HEK293 (cell line): Measurements from ENCODE around the gene MORF4L1.

Source experiments
- BCL11B ChIP-seq: fragments of 450-650 bp; formaldehyde crosslinking; IDR thresholded peaks from 2 replicates; pipeline ENCODE4 v1.5.1; 2016; ENCODE audit warnings: low read depth, missing biosample characterization, missing genetic modification characterization
- HOXD13 ChIP-seq: sonication (generic); formaldehyde crosslinking; IDR thresholded peaks from 2 replicates; pipeline ENCODE4 v1.8.0; 2022; ENCODE audit warnings: missing genetic modification reagents, borderline replicate concordance
- SETDB1 ChIP-seq: IDR thresholded peaks from one replicate; pipeline ENCODE4 v1.6.1; 2017; ENCODE audit warnings: mild to moderate bottlenecking, low read length, moderate library complexity, mixed read lengths; ENCODE audit not compliant: insufficient read length
- SP7 ChIP-seq: fragments of 450-650 bp; formaldehyde crosslinking; IDR thresholded peaks from 2 replicates; pipeline ENCODE4 v1.5.1; 2016; ENCODE audit warnings: missing biosample characterization, missing genetic modification characterization
- YY1 ChIP-seq: fragments of 450-650 bp; formaldehyde crosslinking; IDR thresholded peaks from 2 replicates; pipeline ENCODE4 v1.5.1; 2018; ENCODE audit warnings: missing biosample characterization, missing genetic modification characterization
- ZBTB17 ChIP-seq: fragments of 450-650 bp; formaldehyde crosslinking; IDR thresholded peaks from 2 replicates; pipeline ENCODE4 v1.5.1; 2016; ENCODE audit warnings: missing biosample characterization, missing genetic modification characterization
- ZFHX2 ChIP-seq: fragments of 450-650 bp; formaldehyde crosslinking; conservative IDR thresholded peaks from 2 replicates; pipeline ENCODE4 v1.5.1; 2016; ENCODE audit warnings: missing biosample characterization, missing genetic modification characterization
- ZFP3 ChIP-seq: fragments of 450-650 bp; formaldehyde crosslinking; IDR thresholded peaks from 2 replicates; pipeline ENCODE4 v1.5.1; 2016; ENCODE audit warnings: low read depth, missing biosample characterization, missing genetic modification characterization
- ZNF2 ChIP-seq: fragments of 450-650 bp; formaldehyde crosslinking; IDR thresholded peaks from 2 replicates; pipeline ENCODE4 v1.5.1; 2016; ENCODE audit warnings: missing biosample characterization, missing genetic modification characterization
- ZNF221 ChIP-seq: fragments of 450-650 bp; formaldehyde crosslinking; IDR thresholded peaks from 2 replicates; pipeline ENCODE4 v1.5.1; 2017; ENCODE audit warnings: missing biosample characterization, missing genetic modification characterization, borderline replicate concordance
- ZNF223 ChIP-seq: fragments of 450-650 bp; formaldehyde crosslinking; IDR thresholded peaks from 2 replicates; pipeline ENCODE4 v1.5.1; 2016; ENCODE audit warnings: missing biosample characterization, missing genetic modification characterization
- ZNF354C ChIP-seq: fragments of 450-650 bp; formaldehyde crosslinking; IDR thresholded peaks from 2 replicates; pipeline ENCODE4 v1.5.1; 2016; ENCODE audit warnings: missing biosample characterization, missing genetic modification characterization, low read depth, borderline replicate concordance
- ZNF473 ChIP-seq: fragments of 450-650 bp; formaldehyde crosslinking; IDR thresholded peaks from 2 replicates; pipeline ENCODE4 v1.5.1; 2017; ENCODE audit warnings: missing biosample characterization, missing genetic modification characterization
- ZNF510 ChIP-seq: fragments of 450-650 bp; formaldehyde crosslinking; IDR thresholded peaks from 2 replicates; pipeline ENCODE4 v1.5.1; 2018; ENCODE audit warnings: mild to moderate bottlenecking, missing genetic modification characterization, missing biosample characterization; ENCODE audit not compliant: insufficient replicate concordance
- ZNF548 ChIP-seq: fragments of 450-650 bp; formaldehyde crosslinking; IDR thresholded peaks from 2 replicates; pipeline ENCODE4 v1.5.1; 2016; ENCODE audit warnings: missing biosample characterization, missing genetic modification characterization
- ZNF560 ChIP-seq: fragments of 450-650 bp; formaldehyde crosslinking; IDR thresholded peaks from 2 replicates; pipeline ENCODE4 v1.5.1; 2017; ENCODE audit warnings: missing biosample characterization, missing genetic modification characterization, borderline replicate concordance
- ZNF561 ChIP-seq: fragments of 450-650 bp; IDR thresholded peaks from 2 replicates; pipeline ENCODE4 v1.5.1; 2018; ENCODE audit warnings: missing biosample characterization, missing genetic modification characterization, borderline replicate concordance
- ZNF660 ChIP-seq: fragments of 450-650 bp; IDR thresholded peaks from 2 replicates; pipeline ENCODE4 v1.5.1; 2018; ENCODE audit warnings: missing biosample characterization, mild to moderate bottlenecking, missing genetic modification characterization
- ZNF707 ChIP-seq: fragments of 450-650 bp; formaldehyde crosslinking; IDR thresholded peaks from 2 replicates; pipeline ENCODE4 v1.5.1; 2016; ENCODE audit warnings: missing biosample characterization, missing genetic modification characterization
- ZNF768 ChIP-seq: fragments of 450-650 bp; formaldehyde crosslinking; IDR thresholded peaks from 2 replicates; pipeline ENCODE4 v1.5.1; 2018; ENCODE audit warnings: missing biosample characterization, mild to moderate bottlenecking, missing genetic modification characterization
- ZNF785 ChIP-seq: fragments of 450-650 bp; formaldehyde crosslinking; IDR thresholded peaks from 2 replicates; pipeline ENCODE4 v1.5.1; 2016; ENCODE audit warnings: missing biosample characterization, missing genetic modification characterization
- ZSCAN16 ChIP-seq: fragments of 450-650 bp; formaldehyde crosslinking; IDR thresholded peaks from 2 replicates; pipeline ENCODE4 v1.5.1; 2016; ENCODE audit warnings: missing biosample characterization, missing genetic modification characterization
- TF ChIP-seq, protein P1 (sequence below): fragments of 450-650 bp; formaldehyde crosslinking; IDR thresholded peaks from 2 replicates; pipeline ENCODE4 v1.5.1; 2016; ENCODE audit warnings: missing biosample characterization, missing genetic modification characterization
- TF ChIP-seq, protein P2 (sequence below): fragments of 450-650 bp; formaldehyde crosslinking; IDR thresholded peaks from 2 replicates; pipeline ENCODE4 v1.5.1; 2017; ENCODE audit warnings: missing biosample characterization, missing genetic modification characterization
- TF ChIP-seq, protein P3 (sequence below): sonication (generic); formaldehyde crosslinking; IDR thresholded peaks from 2 replicates; pipeline ENCODE4 v1.8.1; 2022; ENCODE audit warnings: mild to moderate bottlenecking, moderate library complexity, missing genetic modification reagents
- TF ChIP-seq, protein P4 (sequence below): fragments of 450-650 bp; formaldehyde crosslinking; IDR thresholded peaks from 2 replicates; pipeline ENCODE4 v1.5.1; 2016; ENCODE audit warnings: missing biosample characterization, missing genetic modification characterization
- TF ChIP-seq, protein P5 (sequence below): fragments of 450-650 bp; formaldehyde crosslinking; IDR thresholded peaks from 2 replicates; pipeline ENCODE4 v1.5.1; 2016; ENCODE audit warnings: missing biosample characterization, missing genetic modification characterization, borderline replicate concordance
- TF ChIP-seq, protein P6 (sequence below): fragments of 450-650 bp; formaldehyde crosslinking; IDR thresholded peaks from 2 replicates; pipeline ENCODE4 v1.5.1; 2016; ENCODE audit warnings: missing biosample characterization, missing genetic modification characterization

The MORF4L1 gene

DNA sequence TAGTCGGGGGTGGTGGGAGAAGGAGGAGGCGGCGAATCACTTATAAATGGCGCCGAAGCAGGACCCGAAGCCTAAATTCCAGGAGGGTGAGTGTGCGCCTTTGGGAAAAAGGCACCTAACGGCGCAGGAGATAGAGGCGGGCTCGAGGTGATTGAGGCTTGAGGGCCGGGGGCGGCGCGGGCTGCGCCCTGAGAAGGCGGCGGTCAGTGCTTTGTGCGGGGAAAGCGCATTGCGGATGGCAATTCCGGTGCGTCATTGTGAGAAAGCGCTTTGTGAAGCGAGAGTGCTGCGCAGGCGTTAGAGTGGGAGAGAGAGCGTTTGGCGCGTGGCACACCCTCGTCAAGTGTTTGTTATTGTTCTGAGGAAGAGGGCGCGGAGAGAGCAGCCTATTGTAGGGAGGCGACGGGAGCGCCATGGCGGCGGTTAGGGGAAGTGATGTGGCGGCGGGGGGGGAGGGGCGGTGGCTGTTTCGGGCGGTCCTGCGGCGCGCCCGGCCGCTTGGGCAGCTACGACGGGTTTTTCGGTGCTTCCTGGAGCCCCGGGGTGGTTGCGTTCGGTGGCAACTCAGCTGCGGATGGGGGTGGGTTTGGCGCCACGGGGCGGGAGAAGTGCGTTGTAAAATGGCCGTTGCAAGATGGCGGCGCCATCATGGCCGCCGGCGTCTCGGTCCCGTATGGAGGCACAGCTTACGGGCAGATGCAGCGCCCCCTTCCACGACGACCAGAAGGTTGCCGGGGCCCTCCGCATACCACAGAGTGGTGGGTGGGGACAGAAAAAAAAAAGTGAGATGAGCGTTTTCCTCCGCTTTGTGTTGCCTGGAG, 492 bp downstream of the MORF4L1 start (continued):
- TF ChIP-seq, protein P1, sequence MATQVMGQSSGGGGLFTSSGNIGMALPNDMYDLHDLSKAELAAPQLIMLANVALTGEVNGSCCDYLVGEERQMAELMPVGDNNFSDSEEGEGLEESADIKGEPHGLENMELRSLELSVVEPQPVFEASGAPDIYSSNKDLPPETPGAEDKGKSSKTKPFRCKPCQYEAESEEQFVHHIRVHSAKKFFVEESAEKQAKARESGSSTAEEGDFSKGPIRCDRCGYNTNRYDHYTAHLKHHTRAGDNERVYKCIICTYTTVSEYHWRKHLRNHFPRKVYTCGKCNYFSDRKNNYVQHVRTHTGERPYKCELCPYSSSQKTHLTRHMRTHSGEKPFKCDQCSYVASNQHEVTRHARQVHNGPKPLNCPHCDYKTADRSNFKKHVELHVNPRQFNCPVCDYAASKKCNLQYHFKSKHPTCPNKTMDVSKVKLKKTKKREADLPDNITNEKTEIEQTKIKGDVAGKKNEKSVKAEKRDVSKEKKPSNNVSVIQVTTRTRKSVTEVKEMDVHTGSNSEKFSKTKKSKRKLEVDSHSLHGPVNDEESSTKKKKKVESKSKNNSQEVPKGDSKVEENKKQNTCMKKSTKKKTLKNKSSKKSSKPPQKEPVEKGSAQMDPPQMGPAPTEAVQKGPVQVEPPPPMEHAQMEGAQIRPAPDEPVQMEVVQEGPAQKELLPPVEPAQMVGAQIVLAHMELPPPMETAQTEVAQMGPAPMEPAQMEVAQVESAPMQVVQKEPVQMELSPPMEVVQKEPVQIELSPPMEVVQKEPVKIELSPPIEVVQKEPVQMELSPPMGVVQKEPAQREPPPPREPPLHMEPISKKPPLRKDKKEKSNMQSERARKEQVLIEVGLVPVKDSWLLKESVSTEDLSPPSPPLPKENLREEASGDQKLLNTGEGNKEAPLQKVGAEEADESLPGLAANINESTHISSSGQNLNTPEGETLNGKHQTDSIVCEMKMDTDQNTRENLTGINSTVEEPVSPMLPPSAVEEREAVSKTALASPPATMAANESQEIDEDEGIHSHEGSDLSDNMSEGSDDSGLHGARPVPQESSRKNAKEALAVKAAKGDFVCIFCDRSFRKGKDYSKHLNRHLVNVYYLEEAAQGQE: no peak
- TF ChIP-seq ZNF354C (tag by site-specific recombination): no peak
- TF ChIP-seq ZNF548: no peak
- TF ChIP-seq, protein P2, sequence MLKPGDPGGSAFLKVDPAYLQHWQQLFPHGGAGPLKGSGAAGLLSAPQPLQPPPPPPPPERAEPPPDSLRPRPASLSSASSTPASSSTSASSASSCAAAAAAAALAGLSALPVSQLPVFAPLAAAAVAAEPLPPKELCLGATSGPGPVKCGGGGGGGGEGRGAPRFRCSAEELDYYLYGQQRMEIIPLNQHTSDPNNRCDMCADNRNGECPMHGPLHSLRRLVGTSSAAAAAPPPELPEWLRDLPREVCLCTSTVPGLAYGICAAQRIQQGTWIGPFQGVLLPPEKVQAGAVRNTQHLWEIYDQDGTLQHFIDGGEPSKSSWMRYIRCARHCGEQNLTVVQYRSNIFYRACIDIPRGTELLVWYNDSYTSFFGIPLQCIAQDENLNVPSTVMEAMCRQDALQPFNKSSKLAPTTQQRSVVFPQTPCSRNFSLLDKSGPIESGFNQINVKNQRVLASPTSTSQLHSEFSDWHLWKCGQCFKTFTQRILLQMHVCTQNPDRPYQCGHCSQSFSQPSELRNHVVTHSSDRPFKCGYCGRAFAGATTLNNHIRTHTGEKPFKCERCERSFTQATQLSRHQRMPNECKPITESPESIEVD (tag by site-specific recombination): no peak; the same call in 1 of the 2 replicates
- peak; percentile 74 for TF ChIP-seq ZNF2 (tag by site-specific recombination)
- no peak for TF ChIP-seq ZSCAN16 (tag by site-specific recombination)
- peak; percentile 90 for TF ChIP-seq ZNF561 (tag by site-specific recombination)
- TF ChIP-seq SETDB1: no peak
- peak; percentile 71; the same call in 1 of the 2 replicates for TF ChIP-seq ZNF221 (tag by site-specific recombination)
- TF ChIP-seq ZNF785 (tag by site-specific recombination): 0 out of 2 replicates have a peak, but pooled peaks have one; percentile 28
- TF ChIP-seq, protein P3, sequence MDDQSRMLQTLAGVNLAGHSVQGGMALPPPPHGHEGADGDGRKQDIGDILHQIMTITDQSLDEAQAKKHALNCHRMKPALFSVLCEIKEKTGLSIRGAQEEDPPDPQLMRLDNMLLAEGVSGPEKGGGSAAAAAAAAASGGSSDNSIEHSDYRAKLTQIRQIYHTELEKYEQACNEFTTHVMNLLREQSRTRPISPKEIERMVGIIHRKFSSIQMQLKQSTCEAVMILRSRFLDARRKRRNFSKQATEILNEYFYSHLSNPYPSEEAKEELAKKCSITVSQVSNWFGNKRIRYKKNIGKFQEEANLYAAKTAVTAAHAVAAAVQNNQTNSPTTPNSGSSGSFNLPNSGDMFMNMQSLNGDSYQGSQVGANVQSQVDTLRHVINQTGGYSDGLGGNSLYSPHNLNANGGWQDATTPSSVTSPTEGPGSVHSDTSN (CRISPR knock-in tag): 0 out of 2 replicates have a peak, but pooled peaks have one; percentile 59
- TF ChIP-seq SP7: peak; percentile 69
- TF ChIP-seq YY1 (tag by site-specific recombination): peak; percentile 99
- no peak for TF ChIP-seq ZNF510 (tag by site-specific recombination)
- peak; percentile 93 for TF ChIP-seq ZFHX2
- TF ChIP-seq ZNF660 (tag by site-specific recombination): peak; percentile 93
- no peak for TF ChIP-seq ZFP3 (tag by site-specific recombination)
- no peak for TF ChIP-seq ZNF223
- TF ChIP-seq BCL11B (tag by site-specific recombination): peak; percentile 41; the same call in 1 of the 2 replicates
- no peak for TF ChIP-seq ZNF473 (tag by site-specific recombination)
- TF ChIP-seq, protein P4, sequence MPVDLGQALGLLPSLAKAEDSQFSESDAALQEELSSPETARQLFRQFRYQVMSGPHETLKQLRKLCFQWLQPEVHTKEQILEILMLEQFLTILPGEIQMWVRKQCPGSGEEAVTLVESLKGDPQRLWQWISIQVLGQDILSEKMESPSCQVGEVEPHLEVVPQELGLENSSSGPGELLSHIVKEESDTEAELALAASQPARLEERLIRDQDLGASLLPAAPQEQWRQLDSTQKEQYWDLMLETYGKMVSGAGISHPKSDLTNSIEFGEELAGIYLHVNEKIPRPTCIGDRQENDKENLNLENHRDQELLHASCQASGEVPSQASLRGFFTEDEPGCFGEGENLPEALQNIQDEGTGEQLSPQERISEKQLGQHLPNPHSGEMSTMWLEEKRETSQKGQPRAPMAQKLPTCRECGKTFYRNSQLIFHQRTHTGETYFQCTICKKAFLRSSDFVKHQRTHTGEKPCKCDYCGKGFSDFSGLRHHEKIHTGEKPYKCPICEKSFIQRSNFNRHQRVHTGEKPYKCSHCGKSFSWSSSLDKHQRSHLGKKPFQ (tag by site-specific recombination): 0 out of 2 replicates have a peak, but pooled peaks have one; percentile 19
- TF ChIP-seq ZNF768: no peak
- TF ChIP-seq ZNF707 (tag by site-specific recombination): no peak
- no peak for TF ChIP-seq ZNF560 (tag by site-specific recombination)
- peak; percentile 62 for TF ChIP-seq ZBTB17
- TF ChIP-seq, protein P5, sequence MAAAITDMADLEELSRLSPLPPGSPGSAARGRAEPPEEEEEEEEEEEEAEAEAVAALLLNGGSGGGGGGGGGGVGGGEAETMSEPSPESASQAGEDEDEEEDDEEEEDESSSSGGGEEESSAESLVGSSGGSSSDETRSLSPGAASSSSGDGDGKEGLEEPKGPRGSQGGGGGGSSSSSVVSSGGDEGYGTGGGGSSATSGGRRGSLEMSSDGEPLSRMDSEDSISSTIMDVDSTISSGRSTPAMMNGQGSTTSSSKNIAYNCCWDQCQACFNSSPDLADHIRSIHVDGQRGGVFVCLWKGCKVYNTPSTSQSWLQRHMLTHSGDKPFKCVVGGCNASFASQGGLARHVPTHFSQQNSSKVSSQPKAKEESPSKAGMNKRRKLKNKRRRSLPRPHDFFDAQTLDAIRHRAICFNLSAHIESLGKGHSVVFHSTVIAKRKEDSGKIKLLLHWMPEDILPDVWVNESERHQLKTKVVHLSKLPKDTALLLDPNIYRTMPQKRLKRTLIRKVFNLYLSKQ (tag by site-specific recombination): no peak
- no peak for TF ChIP-seq HOXD13 (CRISPR knock-in tag)
- TF ChIP-seq, protein P6, sequence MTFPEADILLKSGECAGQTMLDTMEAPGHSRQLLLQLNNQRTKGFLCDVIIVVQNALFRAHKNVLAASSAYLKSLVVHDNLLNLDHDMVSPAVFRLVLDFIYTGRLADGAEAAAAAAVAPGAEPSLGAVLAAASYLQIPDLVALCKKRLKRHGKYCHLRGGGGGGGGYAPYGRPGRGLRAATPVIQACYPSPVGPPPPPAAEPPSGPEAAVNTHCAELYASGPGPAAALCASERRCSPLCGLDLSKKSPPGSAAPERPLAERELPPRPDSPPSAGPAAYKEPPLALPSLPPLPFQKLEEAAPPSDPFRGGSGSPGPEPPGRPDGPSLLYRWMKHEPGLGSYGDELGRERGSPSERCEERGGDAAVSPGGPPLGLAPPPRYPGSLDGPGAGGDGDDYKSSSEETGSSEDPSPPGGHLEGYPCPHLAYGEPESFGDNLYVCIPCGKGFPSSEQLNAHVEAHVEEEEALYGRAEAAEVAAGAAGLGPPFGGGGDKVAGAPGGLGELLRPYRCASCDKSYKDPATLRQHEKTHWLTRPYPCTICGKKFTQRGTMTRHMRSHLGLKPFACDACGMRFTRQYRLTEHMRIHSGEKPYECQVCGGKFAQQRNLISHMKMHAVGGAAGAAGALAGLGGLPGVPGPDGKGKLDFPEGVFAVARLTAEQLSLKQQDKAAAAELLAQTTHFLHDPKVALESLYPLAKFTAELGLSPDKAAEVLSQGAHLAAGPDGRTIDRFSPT (tag by site-specific recombination): peak; percentile 49
